Upper lobe of left lung (tissue), 4 donors: ENCODE data around the gene WNT3.

ENCODE experiments used
- EP300 ChIP-seq, 4 donors: sonication (generic); formaldehyde crosslinking; IDR thresholded peaks; one replicate each; pipeline ENCODE4 v1.5.1; 2017; ENCODE audit warnings: antibody characterized with exemption in 4 of 4, control low read depth in 2 of 4
- TF ChIP-seq, protein P1 (sequence below), 6 experiments: fragments of 450-650 bp in 4 of 6; fragments of 200-600 bp in 2 of 6; sonication (generic) in 2 of 6; IDR thresholded peaks; one replicate each; pipeline ENCODE4 v1.5.1; 2016 to 2019; ENCODE audit warnings: antibody characterized with exemption in 6 of 6

DNA sequence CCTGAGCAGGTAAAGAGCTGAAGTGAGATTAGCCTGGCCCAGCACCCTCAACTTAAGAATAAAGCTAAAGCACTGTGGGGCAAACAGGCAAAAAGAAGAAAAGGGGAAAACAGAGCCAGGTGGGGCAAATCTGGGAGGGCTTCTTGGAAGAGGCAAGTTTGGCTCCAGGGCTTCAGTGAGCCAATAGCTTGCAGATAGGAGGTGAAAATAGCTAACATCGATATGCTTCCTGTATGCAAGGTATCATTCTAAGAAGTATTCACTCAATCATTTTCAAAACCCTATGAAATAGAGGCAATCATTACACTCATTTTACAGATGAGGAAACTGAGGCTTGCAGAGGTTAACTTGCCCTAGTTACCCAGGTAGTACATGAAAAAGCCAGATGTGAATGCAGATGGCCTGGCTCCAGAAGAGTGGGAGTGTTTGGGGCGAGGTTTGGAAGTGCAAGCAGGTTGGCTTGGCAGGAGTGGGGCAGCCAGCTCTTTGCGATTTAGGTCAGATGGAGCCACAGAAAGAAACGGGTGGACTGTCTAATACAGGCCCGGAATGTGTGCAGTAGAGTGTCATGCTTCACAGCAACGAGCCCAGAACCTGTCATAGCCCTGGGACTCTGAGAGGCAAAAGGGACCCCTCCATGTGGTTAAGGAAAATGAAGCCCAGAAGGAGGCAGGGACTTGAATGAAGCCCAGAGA, 5.7 kb downstream of the WNT3 start:
- no peak for TF ChIP-seq EP300 (IDR thresholded peaks at IDR 0.05)
- TF ChIP-seq, protein P1, sequence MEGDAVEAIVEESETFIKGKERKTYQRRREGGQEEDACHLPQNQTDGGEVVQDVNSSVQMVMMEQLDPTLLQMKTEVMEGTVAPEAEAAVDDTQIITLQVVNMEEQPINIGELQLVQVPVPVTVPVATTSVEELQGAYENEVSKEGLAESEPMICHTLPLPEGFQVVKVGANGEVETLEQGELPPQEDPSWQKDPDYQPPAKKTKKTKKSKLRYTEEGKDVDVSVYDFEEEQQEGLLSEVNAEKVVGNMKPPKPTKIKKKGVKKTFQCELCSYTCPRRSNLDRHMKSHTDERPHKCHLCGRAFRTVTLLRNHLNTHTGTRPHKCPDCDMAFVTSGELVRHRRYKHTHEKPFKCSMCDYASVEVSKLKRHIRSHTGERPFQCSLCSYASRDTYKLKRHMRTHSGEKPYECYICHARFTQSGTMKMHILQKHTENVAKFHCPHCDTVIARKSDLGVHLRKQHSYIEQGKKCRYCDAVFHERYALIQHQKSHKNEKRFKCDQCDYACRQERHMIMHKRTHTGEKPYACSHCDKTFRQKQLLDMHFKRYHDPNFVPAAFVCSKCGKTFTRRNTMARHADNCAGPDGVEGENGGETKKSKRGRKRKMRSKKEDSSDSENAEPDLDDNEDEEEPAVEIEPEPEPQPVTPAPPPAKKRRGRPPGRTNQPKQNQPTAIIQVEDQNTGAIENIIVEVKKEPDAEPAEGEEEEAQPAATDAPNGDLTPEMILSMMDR (IDR thresholded peaks at IDR 0.05) = no peak
